HG02970 (cell line): ENCODE measurements around the gene SLC35A3.
"Not testable (repeated sequence)": the region's sequence is repeated elsewhere in the genome, so short reads cannot be mapped to it uniquely, and the experiment has no call there.

Experiments
- ATAC-seq: cut with Tn5 transposase; IDR thresholded peaks from one replicate; pipeline ENCODE4 v1.9.1; 2021; ENCODE audit warnings: mild to moderate bottlenecking, moderate library complexity, moderate number of reproducible peaks; ENCODE audit not compliant: unreplicated experiment, low FRiP score

Gene SLC35A3

DNA sequence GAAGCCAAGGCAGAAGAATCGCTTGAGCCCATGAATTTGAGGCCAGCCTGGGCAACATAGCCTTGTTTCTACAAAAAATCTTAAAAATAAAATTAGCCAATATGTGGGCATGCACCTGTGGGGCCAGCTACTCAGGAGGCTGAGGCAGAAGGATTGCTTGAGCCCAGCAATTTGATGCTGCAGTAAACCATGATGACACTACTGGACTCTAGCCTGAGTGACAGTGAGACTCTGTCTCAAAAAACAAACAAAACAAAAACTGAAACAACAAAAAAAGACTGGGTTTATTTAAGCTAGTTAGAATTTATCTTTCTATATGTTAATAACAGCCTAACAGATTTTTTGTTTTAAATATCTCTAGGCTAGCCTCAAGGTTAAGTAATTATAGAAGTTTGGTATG, 57.4 kb downstream of the SLC35A3 start:
- no peak for ATAC-seq

DNA sequence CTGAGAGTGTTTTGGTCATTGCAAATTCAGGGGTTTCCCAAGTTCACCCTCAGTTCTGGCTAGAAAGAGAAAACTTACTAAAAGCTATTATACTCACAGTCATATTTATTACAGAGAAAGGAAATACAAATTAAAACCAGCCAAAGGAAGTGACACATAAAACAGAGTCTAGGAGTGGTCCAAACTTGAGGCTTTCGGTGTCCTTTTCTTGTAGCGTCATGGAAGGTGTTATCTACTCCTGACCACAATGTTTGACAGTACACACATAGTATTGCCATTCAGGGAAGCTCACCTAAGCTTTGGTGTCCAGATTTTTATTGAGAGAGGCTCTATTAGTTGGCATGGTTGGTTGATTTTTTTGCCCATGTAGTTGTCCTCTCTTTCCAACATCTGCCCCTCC, 59.0 kb downstream of the SLC35A3 start:
- no peak for ATAC-seq

DNA sequence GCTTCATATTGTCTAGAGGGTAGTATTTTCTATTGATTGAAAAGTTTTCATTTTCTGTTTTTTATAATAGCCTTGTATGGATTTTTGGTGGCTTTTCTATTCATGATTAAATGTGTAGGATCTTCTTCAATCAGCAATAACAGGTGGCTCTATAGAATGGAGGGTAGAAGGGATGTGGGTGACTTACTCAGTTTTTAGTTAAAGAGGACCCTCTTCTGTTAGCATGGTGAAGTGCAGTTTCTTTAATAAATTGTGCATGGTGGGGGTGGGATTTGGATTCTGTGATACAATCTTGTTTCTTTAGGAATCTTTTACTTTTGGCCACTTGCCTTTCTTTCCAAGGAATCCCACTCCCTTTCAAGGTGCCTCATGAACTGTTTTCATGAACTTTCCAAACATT, 64.7 kb downstream of the SLC35A3 start:
- ATAC-seq: no peak

DNA sequence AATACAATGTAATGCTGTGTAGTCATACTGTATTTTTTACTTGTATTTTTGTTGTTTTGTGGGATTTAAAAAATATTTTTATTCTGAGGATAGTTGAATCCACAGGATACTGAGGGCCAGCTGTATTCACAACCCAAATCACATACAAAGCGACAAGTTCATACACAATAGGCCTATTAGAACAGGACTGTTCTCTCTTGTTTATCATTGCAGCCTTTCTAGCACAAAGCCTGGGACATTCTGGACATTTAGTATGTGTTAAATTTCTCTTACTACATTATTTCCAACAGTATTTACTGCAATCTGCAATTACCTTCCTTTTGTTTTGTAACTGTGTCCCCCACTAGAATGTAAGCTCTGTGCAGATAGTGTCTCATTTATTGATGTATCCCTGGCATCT, 65.4 kb downstream of the SLC35A3 start:
- no peak for ATAC-seq

DNA sequence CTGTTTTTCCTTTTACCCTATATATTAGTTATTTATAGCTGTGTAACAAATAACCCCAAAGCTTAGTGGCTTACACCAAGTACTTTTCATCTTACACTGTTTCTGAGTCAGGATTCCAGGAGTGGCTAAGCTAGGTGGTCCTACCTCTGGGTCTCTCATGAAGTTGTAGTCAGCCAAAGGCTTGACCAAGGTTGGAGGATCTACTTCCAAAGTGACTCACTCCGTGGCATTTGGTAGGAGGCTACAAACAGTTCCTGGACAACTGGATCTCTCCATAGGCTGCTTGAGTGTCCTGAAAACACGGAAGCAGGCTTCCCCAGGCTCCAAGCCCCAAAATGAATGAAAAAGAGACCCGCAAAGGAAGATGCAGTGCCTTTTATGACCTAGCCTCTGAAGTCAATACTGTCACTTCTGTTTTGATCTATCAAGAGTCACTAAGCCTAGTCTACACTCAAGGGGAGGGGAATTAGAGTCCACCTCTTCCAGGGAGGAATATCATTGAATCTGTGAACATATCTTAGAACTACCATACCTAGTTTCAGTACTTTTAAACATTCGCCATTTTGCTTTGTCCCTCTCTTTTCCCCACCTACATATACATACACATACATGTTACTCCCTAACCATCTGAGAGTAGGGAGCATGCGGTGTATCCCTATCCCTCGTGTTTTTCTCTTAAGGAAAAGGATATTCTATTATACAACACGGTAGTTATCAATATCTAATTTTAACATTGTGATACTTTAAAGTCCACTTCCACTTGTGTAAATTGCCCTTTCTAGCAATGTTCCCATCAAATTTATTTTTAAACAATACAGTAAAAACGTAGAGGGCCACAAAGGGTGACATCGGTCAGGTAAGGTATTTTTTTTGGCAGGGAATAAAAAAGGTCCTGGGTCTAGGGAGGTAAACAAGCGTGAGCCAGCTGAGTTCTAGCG, 67.2 kb downstream of the SLC35A3 start:
- no peak for ATAC-seq

DNA sequence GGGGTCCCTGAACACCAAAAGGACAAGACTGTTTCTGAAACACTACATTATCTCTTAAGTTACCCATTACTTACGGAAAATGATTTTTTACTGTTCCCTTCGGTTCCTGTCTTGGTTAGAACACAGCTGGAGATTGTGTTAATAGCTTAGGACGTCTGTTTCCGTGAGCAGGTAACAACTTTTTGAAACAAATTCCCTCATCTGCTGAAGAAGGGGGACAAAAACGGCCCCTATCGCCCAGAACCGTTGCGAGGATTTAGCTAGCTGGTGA, 67.8 kb downstream of the SLC35A3 start:
- no peak for ATAC-seq

DNA sequence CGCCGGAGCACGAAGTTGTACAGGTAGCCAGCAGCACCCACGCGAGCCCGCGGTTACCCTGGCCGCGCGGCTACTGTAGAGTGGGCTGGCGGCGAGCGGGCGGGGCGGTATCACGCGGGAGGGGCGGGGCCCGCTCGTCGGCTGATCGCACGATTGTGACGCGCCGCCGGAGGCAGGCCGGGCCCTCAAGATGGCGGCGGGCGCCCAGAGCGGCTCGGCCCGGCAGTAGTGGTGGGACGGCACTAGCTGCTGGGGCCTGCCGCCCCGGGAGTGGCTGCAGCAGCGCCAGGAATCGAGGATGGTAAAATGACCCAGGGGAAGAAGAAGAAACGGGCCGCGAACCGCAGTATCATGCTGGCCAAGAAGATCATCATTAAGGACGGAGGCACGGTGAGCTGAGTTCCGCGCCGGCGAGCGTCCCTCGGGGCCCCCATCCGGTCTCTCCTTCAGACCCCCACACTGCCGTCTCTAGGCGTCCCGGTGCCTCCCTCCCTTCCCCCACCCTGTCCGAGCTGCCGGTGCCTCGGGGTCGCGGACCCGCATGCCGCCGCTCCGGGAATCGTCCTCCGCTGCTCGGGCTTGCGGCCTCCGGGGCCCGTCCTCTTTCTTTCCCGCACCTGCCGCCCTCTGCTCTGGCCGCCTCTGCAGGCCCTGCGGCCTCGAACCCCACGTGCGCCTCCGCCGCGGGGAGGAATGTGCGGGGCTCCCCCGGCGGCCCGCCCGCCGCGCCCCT, 68.3 kb downstream of the SLC35A3 start:
- peak; percentile 86 for ATAC-seq

DNA sequence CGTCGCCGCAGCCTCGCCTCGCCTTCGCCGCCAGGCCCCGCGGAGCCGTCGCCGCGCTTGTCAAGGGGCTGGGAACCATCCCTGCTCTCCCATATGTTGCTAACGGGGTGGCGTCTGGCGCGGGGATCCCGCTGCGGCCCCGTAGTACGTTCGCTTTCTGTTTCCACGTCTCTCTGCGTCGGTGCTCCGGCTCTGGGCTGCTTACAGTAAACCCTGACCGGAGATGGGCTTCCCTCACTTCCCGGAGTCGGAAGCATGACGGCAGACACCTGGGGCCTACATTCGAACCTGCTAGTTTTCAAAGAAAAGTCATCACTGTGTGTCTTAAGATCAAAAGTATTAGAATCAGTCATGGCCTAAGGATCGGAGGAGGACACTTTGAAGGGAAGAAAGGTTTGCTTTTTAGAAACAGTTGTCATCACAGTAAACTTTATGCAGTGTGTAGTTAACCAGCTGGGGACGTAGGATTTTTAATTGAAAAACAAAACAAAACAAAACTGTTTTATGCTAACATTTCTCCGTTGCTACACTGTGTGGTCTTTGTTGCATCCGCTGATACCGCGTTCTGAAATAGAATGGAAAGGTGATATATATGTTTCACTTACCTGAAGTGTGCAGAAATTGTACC, 69.0 kb downstream of the SLC35A3 start:
- peak; percentile 40 for ATAC-seq

DNA sequence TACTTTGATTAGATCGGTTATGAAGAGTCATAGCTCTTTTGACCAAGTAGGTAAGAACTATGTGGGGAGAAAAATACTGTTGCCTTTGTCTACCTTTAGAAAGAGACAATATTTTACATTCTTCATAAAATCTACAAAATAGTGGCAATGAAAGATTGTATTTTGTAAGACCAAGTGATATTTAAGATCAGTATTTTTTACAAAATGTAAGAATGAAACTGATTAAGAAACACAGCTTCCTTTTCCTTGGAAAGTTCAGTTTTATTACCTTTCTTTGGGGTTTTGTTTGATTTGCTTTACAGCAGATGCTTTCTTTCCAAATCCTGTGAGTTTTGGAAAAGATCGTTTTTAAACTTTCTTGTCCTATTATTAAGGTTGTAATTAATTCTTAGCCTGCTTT, 69.8 kb downstream of the SLC35A3 start:
- ATAC-seq: no peak

DNA sequence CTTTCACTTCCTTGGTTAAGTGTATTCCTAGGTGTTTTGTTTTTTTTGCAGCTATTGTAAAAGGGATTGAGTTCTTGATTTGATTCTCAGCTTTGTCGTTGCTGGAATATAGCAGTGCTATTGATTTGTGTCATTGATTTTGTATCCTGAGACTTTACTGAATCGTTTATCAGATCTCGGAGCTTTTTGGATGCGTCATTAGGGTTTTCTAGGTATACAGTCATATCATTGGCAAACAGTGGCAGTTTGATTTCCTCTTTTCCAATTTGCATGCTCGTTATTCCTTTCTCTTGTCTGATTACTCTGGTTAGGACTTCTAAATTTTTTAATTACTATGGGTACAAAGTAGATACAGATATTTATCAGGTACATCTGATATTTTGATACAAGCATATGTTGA, 75.4 kb downstream of the SLC35A3 start:
- no peak for ATAC-seq

DNA sequence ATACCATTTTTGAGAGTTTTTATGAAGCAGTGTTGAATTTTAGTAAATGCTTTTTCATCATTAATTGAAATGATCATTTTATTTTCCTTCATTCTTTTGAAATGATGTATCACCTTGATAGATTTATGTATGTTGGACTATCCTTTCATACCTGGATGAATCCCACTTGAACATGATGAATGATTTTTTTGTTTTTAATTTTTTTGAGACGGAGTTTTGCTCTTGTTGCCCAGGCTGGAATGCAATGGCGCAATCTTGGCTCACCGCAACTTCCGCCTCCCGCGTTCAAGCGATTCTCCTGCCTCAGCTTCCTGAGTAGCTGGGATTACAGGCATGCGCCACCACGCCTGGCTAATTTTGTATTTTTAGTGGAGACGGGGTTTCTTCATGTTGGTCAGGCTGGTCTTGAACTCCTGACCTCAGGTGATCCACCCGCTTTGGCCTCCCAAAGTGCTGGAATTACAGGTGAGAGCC, 77.5 kb downstream of the SLC35A3 start:
- not testable (repeated sequence) for ATAC-seq

DNA sequence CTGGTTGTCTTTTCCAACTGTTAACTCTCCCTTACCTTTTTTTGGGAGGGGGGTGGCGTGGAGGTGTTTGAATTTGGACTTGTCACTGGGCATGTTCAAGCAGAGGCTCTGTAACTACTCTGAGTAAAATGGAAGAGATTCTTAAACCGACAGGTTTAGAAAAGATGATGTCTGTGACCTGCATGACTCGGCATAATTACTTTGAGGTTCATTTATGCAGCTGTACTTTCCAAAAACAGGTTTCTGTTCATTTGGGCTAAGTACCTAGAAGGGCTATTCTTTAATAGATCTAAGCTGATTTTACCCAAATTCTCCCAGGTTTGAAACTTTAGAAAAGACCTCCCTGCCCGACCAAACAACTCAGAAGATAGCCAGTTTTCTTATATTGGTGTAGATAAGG, 80.3 kb downstream of the SLC35A3 start:
- ATAC-seq: no peak

DNA sequence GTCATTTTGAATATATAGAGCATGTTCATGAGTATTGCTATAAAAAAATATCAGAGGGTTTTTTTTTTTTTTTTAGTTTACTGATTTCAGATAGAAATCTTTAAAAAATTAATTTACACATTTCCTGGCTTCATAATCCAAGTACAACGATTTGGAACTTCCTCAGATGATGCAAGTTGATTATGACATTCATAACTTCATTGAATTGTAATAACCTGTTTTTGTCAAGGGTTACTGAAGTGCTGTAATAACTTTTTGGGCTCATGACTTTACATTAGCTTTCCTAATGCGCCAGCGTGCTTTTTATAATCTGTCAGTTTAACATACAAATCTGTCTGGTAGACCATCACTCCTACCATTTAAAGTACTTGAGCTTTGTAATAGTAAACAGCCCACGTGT, 81.6 kb downstream of the SLC35A3 start:
- ATAC-seq: no peak

DNA sequence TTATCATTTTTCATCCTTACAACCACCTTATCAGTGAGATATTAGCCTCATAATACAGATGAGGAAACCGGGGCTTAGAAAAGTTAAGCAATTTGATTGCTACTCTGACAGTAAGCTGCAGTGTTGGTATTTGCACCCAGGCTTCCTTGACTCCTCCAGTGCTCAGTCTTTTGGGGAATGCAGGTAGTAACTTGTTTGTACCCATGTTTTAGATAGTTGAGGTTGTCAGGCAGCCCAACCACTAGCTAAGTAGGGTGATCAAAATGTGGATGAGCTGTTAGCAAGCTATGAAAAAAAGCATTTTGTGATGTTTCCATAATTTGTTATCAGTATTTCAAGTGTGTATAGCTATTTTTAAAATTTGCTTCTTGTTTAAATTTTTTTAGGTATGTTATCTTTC, 82.1 kb downstream of the SLC35A3 start:
- ATAC-seq: no peak

DNA sequence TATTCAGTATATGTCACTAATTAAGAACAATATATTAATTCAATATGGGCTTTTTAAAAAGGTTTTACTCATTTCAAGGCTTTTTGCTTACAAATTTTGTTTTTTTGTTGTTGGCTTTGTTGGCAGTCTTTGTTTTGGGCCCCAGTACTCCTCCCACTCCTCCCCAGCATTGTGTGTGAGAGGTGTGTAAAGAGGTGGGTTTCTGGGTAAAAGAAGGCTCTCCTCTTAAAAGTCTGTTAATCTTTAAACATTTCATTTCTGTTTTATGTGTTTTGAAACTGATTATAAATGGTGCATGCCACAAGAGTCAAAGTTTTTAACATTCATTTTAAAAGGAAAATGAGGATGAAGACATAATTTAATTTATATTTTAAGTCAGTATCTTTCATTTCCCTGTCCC, 83.3 kb downstream of the SLC35A3 start:
- ATAC-seq: no peak

DNA sequence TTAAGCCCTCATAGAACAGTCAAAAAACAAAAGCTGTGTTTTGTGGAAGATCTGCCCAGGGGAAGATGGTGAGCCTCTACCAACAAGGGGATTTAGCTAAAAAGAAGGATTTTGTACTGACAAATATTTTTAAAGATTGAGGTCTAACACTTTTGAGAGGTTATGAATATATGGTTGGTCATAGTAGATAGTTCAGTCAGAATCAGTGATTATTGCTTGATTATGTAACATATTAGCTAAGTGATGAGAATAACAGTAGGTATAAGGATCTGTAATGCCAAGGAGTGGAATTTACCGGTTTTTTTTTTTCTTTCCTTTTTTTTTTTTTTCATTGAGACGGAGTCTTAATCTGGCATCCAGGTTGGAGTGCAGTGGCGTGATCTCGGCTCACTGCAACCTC, 83.9 kb downstream of the SLC35A3 start:
- ATAC-seq: no peak

DNA sequence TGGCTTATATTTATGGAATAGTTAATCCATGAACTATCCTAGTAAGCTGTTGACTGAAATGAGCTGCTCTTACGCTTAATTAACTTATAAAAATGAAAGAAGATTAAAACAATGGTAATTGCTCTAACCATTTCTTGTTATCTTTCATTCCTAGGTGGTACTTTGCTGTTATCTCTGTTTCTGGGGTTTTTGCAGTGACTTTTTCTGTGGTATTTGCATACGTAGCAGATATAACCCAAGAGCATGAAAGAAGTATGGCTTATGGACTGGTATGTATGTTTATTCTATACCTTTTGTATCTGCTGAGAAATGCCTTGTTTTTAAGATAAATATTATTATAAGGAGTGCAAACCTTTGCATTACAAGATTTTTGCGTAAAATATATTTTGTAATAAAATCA, 91.9 kb downstream of the SLC35A3 start:
- ATAC-seq: no peak

DNA sequence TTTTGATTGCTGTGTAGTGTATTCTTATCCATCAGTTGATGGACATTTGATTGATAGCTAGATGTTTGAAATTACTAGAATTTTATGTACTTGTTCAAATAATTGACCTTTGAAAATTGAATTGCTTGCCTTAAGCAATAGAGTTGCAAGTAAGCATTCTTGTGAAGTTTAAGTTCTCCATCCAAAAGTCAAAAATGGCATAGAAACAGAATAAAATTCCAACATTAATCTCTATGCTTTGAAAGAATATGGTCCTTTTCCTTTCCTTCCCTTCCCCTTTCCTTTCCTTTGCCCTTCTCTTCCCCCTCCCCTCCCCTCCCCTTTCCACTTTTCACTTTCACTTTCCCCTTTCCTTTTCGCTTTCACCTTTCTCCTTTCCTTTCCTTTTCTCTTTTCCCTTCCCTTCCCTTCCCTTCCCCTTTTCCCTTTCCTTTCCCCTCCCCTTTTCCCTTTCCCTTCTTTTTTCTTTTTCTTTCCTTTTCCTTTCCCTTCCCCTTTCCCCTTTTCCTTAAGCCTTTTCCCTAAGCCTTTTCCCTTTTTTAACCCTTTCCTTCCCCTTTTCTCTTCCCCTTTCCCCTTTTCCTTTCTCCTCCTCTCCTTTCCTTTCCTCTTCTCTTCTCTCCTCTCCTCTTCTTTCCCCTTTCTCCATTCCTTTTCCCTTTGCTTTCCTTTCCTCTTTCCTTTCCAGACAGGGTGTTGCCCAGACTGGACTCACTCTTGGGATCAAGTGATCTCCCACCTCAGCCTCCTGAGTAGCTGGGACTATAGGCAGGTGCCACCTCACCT, 95.6 kb downstream of the SLC35A3 start:
- no peak for ATAC-seq

DNA sequence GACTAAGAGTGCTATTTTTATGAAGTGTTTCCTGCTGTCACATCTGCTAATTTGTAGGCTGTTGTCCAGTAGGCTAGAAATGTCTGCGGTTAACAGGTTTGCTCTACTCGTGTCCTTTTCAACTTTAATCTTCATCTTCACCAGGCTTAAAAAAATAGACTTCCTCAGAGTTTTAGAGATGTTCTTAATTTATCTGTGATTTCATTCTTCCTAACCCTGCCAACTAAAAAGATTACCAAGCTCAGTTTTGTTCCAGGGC, 96.1 kb downstream of the SLC35A3 start:
- ATAC-seq: no peak

DNA sequence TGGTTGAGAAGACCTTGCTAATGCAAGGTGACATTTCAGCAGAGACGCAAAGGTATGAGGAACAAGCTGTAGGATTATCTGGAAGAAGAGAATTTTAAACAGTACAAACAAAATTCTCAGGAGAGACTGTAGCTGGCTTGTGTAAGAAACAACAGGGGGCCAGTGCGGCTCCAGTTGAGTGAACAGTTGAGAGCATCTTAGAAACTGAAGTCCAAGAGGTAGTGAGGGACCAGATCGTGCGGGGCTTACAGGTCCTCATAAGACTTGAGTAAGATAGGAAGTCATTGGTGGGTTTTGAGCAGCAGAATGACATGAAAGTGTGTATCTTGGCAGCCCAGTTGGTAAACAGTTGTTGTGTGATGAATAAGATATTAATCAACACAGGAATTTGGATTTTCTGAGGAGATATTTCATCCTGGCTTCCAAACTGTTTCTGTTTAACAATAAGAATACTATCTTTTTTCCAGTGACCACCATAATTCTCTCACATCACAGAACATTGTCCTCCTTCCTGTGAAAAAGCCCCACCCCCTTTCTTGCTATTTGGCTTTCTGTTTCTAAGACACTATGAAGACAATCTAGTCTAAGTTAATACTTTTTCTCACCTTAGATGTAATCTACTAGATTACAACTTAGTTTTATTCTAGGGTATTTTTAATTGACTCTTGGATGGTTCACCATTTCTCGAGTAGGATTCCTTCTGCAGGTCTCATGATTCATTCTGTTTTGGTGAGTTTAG, 100.6 kb downstream of the SLC35A3 start:
- no peak for ATAC-seq
